Retinal pigment epithelial cell (primary cell): ENCODE data around the gene SLC10A2.

Source experiments
- DNase-seq: peaks from one replicate; pipeline ENCODE4 v3.0.0-alpha.2; 2010; ENCODE audit warnings: low read depth
- H3K4me3 ChIP-seq: 2 replicates; pipeline ENCODE4 v1.5.1; 2011; ENCODE audit warnings: mild to moderate bottlenecking, low read length, control low read depth, moderate library complexity
- CTCF ChIP-seq: conservative IDR thresholded peaks from 2 replicates; pipeline ENCODE4 v1.5.1; 2011; ENCODE audit warnings: low read depth, low read length, control low read depth, inconsistent platforms

SLC10A2 gene

DNA sequence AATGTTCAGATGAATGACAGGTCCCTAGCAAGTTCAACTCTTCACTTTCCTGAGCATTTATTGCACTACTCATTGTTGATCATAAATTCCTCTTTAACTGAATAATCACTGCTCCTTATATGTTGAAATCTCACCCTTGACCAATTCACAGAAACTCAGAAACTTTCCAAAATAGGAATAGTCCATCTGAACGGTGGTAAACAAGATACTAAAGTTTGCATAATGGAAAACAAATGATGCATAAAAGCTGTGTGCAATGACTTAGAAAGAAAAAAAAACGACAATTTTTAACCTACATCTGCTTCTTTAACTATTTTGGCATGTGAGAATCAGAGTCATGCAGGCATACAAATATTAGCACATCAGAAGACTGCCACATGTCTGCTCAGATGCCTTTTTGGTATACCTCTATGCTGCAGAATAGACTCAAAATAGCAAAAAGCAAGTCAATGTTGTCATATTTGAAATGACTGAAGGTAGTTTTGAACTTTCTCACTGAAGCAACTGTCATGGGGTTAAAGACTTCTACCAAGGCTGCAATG, 34.8 kb downstream of the SLC10A2 start:
- no peak for DNase-seq
- H3K4me3 ChIP-seq: no peak overlapping the region
- no peak for TF ChIP-seq CTCF

DNA sequence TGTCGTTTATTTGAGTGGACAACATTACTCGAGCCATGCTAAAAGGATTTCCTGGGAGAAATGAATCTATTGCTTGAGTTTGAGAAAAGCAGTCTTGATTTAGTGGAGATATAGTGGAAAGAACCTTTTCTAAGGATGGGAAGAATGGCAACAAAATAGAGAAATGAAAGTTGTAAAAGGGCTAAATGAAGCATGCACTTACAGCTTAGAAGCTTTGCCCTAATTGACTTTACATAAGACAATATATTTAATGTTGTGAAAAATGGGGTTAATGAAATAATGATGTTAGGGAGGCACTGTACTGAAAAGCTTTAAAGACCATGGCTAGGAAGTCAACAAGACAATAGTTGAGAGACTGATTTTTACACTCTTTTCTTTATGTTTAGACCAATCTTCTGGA, 35.4 kb downstream of the SLC10A2 start:
- no peak for TF ChIP-seq CTCF
- DNase-seq: no peak
- H3K4me3 ChIP-seq: no peak overlapping the region

DNA sequence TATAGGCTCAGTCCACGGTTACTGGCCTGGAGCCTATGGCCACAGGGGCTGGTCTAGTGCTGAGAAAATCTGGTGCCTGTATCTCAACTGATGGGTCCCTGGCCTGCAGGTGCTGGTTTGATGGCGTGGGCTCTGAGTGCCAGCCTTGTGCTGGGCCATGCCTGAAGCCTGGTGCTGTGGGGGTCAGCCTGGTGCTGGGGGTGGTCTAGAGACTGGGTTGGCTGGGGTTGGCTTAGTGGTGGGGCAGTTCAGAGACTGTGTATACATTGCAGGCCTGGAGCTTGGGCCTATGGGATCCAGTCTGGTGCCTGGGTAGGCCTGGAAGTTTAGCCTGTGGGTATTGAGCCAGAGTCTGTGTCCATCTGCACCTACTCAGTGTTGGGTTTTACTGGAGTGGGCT, 36.4 kb downstream of the SLC10A2 start:
- H3K4me3 ChIP-seq: no peak overlapping the region
- DNase-seq: no peak
- TF ChIP-seq CTCF: no peak

DNA sequence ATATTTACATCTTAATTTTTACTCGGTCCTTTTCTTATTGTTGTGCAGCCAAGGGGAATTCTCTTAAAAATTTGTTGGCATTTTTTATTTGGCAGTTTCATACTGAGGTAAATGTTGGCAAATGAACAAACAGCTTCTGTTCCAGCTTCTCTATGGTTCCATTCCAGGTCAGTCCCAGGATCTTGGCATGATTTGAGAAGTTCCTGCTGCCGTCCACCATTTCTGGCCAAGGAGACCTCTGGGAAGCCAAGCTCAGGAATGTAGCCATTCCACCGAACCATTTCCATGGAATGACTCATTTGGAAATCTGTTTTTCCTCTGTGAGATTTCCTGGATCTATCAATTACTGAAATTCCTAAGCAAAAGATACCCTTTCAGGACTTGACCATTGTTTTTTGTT, 43.9 kb downstream of the SLC10A2 start:
- H3K4me3 ChIP-seq: no peak overlapping the region
- TF ChIP-seq CTCF: no peak
- DNase-seq: no peak

DNA sequence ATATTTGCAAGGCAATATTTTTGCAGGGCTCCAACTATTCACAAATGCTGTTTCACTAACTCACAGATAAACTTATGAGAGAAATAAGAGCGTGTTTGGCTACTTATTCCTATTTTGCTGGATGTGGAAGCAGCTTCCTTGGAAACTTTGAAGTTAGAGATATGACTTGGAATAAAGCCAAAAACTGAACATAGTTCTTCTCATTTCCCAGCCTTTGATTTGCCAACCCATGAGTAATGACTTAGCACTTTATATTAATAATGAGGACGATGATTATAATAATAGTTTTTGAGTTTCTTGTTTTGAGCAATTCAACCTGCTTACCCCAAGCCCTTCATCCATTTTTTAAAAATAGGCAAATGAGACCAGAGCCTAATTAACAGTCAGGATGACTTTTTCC, 47.7 kb downstream of the SLC10A2 start:
- DNase-seq: no peak
- no peak for TF ChIP-seq CTCF
- no peak overlapping the region for H3K4me3 ChIP-seq

DNA sequence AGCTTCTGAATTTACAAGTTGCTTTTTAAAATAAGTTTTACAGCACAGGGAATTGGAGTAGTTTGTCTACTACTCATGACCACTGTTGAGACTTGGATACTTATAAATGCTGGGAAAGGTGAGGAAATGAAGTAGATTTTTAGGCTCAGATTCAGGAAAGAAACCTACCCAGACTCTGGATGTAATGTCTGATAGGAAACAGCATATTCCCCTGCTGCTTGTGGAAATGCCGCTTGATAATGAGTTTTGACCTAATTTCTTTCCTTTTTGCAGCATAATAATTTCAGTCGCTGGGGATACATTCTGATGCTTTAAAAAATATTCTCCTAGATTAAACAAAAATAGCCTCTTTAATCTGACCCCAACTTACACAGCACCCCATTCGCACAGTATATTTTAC, 53.6 kb downstream of the SLC10A2 start:
- no peak for TF ChIP-seq CTCF
- no peak for DNase-seq
- H3K4me3 ChIP-seq: no peak overlapping the region

DNA sequence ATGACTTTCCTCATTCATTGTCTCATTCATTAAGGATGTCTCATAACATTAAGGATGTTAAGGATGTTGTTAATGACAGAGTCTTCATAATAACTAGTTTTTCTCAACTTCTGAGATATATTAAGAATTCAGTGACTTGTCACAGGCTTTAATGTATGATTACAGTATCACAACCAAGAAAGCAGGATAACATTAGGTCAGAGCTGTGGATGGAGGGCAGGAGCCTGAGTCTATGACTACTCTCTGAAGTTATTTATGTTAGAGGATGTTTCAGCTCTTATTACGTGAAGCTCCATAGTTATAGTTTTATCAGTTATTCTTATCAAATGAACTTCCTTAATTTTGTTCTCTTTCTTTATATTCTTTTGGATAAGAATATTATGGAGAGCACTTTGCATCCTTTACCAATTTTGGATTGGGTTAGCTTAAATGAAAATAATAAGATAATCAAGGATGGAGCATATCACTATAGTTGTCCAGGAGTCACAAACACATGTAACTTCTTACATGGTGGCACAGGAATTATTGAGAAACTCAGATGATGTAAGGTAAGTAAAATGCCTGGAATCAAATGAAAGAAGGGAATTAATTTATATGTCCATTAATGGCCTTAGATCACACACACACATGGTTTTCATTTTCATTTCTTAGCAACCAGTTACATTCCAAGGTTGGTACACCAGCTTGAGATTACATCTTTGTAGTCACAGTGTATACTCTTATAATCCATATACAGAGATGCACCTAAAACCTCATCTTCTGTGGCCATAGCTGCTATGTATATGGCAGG, 57.0 kb downstream of the SLC10A2 start:
- H3K4me3 ChIP-seq: no peak overlapping the region
- TF ChIP-seq CTCF: no peak
- DNase-seq: no peak
